Measurements from ENCODE around the gene CLCN4. TPM values are rescaled to one million over a fixed set of nuclear protein-coding genes. Genes with fewer than 3 reads are reported as not detected.
A peak's percentile ranks its signal among the peaks of the same experiment; 100 is the strongest.

CLCN4 gene
- total RNA-seq, 1 donor from 2014 or later, result 26.7 TPM

GRCh38 chrX:10178866-10179463 is 22.2 kb downstream of the CLCN4 start:
- no peak for DNase-seq (ENCODE audit: missing footprints)
- intact Hi-C loops (cut with DNase I), result no loop called here
- no peak for ATAC-seq

- no peak for ATAC-seq
- intact Hi-C loops (cut with DNase I), result no loop called here
- no peak for DNase-seq (ENCODE audit: missing footprints)
Observed at GRCh38 chrX:10183760-10184159, 27.0 kb downstream of the CLCN4 start.

GRCh38 chrX:10184411-10184810 is 27.6 kb downstream of the CLCN4 start:
- ATAC-seq, result no peak
- intact Hi-C loops (cut with DNase I), result no loop called here
- no peak for DNase-seq (ENCODE audit: missing footprints)

GRCh38 chrX:10186355-10186754 is 29.6 kb downstream of the CLCN4 start:
- ATAC-seq (peak; percentile 47), DNase-seq (ENCODE audit: missing footprints) (no peak)
- intact Hi-C loops (cut with DNase I), result no loop called here

- intact Hi-C loops (cut with DNase I), result no loop called here
- ATAC-seq, result no peak
- DNase-seq (ENCODE audit: missing footprints), result no peak
Observed at GRCh38 chrX:10187421-10187820, 30.6 kb downstream of the CLCN4 start.

GRCh38 chrX:10189317-10190268 is 32.8 kb downstream of the CLCN4 start:
- DNase-seq (ENCODE audit: missing footprints), result no peak
- intact Hi-C loops (cut with DNase I), result loop anchor here (1.0 to 5.0 kb wide), 5 partner anchors 137 to 579 kb away; no protein-coding TSS in a partner anchor
- peak; percentile 87 for ATAC-seq

GRCh38 chrX:10190367-10190766 is 33.6 kb downstream of the CLCN4 start:
- no peak for DNase-seq (ENCODE audit: missing footprints)
- peak; percentile 74 for ATAC-seq
- intact Hi-C loops (cut with DNase I), result loop anchor here (5.0 kb wide), 1 partner anchor 427 kb away; no protein-coding TSS in a partner anchor

- intact Hi-C loops (cut with DNase I), result loop anchor here (5.0 kb wide), 1 partner anchor 424 kb away; no protein-coding TSS in a partner anchor
- ATAC-seq, result no peak
- no peak for DNase-seq (ENCODE audit: missing footprints)
Observed at GRCh38 chrX:10193587-10193986, 36.8 kb downstream of the CLCN4 start.

GRCh38 chrX:10195425-10195824 is 38.6 kb downstream of the CLCN4 start:
- ATAC-seq (no peak), DNase-seq (ENCODE audit: missing footprints) (no peak)
- intact Hi-C loops (cut with DNase I), result no loop called here

- ATAC-seq (no peak), DNase-seq (ENCODE audit: missing footprints) (no peak)
- intact Hi-C loops (cut with DNase I), result no loop called here
Observed at GRCh38 chrX:10195947-10196346, 39.2 kb downstream of the CLCN4 start.

GRCh38 chrX:10197279-10198210 is 40.8 kb downstream of the CLCN4 start:
- ATAC-seq (peak; percentile 94), DNase-seq (ENCODE audit: missing footprints) (no peak)
- intact Hi-C loops (cut with DNase I), result no loop called here

- no peak for DNase-seq (ENCODE audit: missing footprints)
- no peak for ATAC-seq
- intact Hi-C loops (cut with DNase I), result no loop called here
Observed at GRCh38 chrX:10198254-10198653, 41.5 kb downstream of the CLCN4 start.

GRCh38 chrX:10199212-10199611 is 42.4 kb downstream of the CLCN4 start:
- peak; percentile 84 for DNase-seq (ENCODE audit: missing footprints)
- ATAC-seq, result no peak

GRCh38 chrX:10203617-10204016 is 46.8 kb downstream of the CLCN4 start:
- intact Hi-C loops (cut with DNase I), result no loop called here
- ATAC-seq, result peak; percentile 62
- DNase-seq (ENCODE audit: missing footprints), result no peak

More at GRCh38 chrX:10199212-10199611, 42.4 kb downstream of the CLCN4 start:
- intact Hi-C loops (cut with DNase I), result no loop called here

- DNase-seq (ENCODE audit: missing footprints), result no peak
- intact Hi-C loops (cut with DNase I), result no loop called here
Observed at GRCh38 chrX:10206317-10206716, 49.5 kb downstream of the CLCN4 start.

GRCh38 chrX:10208281-10208856 is 51.6 kb downstream of the CLCN4 start:
- DNase-seq (ENCODE audit: missing footprints), result peak; percentile 70
- ATAC-seq, result no peak
- intact Hi-C loops (cut with DNase I), result no loop called here

More at GRCh38 chrX:10206317-10206716, 49.5 kb downstream of the CLCN4 start:
- no peak for ATAC-seq

- ATAC-seq, result no peak
- no peak for DNase-seq (ENCODE audit: missing footprints)
- intact Hi-C loops (cut with DNase I), result no loop called here
Observed at GRCh38 chrX:10208953-10209352, 52.2 kb downstream of the CLCN4 start.

- ATAC-seq, result no peak
- intact Hi-C loops (cut with DNase I), result no loop called here
- no peak for DNase-seq (ENCODE audit: missing footprints)
Observed at GRCh38 chrX:10212395-10212794, 55.6 kb downstream of the CLCN4 start.

Data from Right ventricle myocardium inferior (tissue), 1 donor.